Fibroblast of skin of scalp (primary cell): ENCODE results near the gene PPP2R2C.
A peak's percentile ranks its signal among the peaks of the same experiment; 100 is the strongest.

Experiments used
- DNase-seq: peaks from one replicate; pipeline ENCODE4 v3.0.0-alpha.2; 2013

Gene PPP2R2C

DNA sequence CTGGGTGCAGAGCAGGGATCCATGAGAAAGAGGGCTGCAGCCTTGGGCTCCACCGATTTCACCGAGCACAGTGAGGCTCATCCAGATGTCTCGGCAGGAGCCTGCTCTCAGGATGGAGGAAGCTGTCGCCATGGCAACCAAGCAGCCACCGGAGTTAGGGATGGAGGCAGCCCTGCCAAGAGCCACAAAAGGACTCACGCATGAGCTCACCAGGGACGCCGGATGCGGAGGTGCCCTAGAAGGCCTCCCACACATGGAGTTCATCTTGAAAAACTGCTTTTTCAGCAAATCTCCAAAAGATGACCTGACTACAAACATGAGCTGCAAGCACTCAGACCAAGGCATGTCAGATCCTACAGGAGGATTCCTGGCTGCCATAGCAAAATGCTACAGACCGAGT lies 112.0 kb downstream of the PPP2R2C start:
- peak; percentile 3 for DNase-seq

DNA sequence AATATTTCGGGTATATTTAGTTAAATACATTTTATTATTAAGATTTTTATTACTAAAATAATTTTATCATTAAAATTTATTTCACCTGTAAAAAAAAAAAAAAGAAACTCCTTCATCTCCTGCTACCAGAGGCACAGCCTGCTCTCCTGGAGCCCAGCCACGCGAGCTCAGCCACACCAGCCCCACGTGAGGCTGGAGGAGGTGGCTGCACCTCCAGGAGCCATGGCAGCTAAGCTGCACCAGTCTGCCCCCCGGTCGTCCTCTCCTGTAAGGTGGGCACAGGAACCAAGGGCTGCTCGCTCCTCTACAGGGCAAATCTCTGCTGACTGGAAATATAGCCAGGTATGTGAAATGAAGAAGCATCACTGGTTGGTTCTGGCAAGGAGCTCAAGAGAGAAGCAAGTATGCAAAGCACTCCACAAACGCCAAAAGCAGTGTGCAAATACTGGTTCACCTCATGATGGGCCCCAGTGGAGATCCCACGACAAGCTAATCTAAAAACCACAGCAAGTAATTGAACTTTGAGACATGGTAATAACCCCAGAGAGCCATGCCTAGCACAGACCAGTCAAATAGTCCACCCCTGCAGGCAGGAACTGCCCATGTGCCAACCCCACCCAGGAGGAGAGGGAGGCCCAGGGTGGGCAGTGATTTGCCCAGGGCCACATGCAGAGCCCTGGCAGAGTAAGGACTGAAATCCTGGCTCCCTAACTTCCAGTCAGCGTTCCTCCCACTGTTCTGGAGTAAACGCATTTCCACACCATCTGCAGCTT lies 112.7 kb downstream of the PPP2R2C start:
- DNase-seq: no peak

DNA sequence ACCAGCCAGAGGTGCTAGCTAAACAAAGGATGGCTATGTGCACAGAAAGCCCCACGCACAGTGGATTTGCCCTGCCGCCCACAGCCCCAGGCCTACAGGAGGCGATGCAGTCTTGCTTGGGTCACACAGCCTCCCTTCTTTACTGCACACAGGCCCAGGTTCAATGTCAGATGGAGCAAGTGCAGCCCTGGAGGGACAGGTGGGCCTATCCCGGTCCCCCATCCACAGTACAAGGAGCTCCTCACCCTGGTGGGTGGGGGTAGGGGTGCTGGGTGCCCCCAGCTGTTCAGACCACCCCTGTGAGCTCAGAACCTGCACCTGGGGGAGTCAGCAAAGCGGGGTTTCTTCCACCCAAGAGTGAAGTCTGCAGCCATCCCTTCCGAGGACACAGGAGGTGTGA lies 114.9 kb downstream of the PPP2R2C start:
- no peak for DNase-seq

DNA sequence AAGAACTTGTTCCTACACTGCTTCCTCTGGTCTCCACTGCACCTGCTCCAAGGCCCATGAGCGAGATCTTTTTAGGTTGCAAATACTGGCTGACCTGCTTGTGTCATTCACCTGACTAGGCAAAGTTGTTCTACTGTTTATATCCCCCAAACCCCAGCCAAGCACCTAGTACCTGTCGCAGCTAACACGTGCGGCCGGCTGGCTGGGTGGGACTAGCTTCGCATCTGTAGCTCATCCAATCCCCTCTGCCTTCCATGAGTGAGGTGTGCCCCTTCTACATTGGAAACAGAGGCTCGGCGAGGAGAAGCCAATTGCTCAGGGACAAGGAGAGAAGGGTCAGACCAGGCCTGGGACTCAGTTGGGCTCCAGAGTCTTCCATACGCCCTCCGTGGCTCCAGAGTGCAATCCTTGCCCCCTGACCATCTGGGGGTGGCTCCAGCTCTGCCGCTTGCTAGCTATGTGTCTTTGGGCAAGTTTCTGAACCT lies 116.3 kb downstream of the PPP2R2C start:
- no peak for DNase-seq

DNA sequence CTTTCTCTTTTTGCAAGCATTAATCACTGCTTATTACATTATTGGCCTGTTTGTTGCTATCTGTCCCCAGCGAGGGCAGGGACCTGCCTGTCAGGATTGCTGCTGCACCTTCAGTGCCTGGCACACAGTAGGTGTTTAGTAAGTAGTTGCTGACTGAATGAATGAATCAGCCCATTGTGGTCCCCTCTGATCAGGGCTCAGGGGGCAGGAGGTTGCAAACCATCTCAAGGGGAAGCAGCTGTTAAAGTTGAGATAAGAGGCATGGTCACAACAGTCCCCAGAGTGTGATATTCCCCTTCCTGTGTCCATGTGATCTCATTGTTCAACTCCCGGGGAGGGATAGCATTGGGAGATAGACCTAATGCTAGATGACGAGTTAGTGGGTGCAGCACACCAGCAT lies 117.4 kb downstream of the PPP2R2C start:
- DNase-seq: no peak

DNA sequence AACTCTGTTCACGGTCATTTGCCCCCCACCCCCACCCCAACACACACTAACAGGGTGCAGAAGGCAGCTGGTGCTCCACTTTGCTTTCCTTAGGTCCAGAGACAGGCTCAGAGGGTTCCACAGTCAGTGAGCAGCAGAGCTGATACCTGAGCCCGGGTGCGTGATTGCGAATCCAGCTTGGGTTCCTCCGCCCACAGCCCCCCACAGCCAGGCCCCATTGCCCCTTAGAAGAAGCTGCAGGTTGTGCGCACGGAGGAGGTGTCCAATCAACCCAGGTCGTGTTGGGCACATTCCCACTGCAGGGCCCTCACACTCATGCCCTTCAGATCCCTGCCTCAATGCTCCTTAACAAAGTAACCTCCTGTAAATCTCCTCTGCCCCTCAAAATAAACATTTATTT lies 117.8 kb downstream of the PPP2R2C start:
- DNase-seq: no peak

DNA sequence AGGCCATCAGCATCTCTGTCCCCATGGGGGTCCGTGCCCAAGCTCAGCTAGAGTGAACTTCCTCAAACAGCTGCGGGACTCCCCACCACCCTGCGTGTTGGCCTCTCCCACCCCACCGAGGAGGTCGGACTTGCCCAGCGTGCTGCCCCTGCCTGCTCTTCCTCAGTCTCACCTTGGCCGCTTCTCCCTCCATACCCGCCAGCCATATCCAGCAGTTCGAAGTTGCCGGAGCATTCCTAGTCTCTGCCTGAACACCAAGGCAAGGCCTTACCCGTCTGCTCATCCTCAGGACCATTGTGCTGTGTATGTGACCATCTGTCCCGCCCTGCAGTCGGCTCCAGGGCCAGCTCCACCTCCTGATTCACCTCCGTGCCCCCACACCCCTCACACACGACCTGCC lies 118.3 kb downstream of the PPP2R2C start:
- DNase-seq: no peak

DNA sequence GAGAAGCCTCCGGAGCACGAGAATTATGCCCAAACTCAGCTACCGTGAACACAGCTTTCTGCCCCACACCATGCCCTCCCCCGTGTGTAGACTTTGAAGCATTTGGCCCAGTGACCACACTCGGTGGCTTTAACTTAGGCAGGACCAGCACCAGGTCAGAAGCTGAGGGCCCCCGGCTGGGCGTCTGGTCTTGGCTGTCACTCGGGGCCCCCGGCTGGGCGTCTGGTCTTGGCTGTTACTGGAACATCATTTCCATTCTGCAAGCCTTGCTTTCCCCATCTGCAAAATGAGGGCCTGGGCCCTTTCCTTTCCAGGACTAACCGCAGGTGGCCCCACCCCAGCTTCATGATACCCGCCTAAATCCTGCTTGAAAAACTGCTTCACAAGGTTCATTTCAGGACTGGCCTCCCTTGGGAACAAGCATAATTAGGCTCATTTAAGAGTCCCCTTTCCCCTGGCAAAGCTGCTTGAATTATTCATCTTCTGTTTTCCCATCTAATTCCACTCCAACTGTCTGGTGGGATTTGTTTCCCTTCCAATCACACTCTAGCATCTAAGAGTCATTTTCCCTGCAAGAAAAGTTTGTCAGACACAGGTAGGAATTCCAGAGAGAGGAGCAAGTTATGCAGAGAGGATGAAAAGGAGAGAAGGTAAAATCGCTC lies 120.3 kb downstream of the PPP2R2C start:
- no peak for DNase-seq

DNA sequence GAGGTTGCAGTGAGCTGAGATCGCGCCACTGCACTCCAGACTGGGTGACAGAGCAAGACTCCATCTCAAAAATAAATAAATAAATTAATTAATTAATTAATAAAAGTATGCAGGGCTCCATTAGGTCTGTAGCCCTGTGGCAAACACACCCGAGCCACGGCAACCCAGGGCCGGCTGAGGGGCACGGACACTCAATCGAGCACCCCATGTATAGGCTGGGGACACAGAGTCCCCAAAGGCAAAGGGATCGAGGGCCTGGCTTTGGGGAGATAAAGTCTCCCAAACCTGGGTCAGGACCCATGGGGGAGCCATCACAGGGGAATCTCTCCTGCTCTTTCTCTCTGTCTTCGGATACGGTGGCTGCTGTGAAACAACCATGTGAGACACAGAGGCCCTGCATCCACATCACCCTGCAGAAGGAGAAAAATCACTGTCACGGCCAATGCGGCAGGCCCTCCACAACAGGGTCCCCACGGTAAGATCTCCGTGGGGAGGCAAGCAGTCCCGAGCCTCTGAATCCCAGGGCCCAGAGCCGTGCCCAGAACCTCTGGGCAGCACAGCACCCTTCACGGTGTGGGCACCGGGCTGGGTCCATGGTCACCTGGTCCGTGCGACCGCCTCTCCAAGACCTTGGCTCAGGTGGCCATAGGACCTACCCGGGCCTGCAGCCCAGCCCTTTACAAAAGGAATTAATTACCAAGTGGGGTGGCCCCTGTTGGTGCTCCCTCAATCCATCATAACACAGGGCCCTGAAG lies 121.0 kb downstream of the PPP2R2C start:
- no peak for DNase-seq

DNA sequence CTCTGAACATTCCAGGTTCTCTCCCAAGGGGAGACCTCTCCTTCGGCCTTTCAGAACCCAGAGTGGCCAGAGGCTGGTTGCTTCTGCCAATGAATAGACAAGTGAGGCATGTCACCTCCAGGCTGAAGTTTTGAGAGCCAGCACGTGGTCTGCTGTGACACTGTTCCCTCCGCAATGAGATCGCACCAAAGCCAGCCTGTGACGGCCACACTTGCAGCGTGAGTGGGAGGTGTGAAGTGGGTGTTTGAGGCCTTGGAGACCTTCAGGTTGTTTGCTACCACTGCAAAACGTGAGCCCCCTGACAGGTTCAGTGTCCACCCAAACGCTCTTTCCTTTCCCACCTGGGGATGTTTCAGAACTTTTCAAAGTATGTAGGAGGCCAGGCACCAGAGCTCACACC lies 121.8 kb downstream of the PPP2R2C start:
- no peak for DNase-seq

DNA sequence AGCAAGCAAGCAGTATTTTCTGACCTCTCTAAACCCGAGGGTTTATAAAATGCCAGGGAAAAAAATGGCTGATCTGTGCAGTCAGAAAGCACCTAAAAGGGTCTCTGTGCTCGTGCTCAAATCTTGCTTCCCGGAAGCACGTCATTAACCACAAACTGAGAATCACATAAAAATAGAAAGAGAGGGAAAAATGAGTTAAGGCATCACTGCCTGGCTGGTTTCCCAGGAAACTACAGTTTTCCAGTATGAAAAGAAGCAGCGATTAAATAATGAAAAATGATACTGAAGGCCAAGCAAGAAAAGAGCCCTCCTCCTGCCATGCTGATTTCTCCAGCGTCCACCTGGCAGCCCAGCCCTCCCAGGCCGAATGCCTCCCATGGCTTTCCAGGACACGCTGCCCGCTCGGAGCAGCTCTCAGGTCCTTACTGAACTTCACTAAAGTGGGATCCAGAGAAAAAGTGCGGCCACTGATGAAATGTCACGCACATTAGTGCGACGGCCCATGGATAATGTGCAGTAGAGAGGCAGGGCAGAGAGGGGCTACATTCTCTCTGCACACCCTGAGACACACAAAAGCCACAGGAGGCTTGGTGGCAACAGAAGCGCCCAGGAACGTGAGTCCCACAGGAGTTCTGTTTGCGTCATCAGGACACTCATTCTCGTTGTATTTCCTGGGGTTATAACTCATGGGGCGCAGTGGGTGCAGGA lies 122.4 kb downstream of the PPP2R2C start:
- DNase-seq: no peak

DNA sequence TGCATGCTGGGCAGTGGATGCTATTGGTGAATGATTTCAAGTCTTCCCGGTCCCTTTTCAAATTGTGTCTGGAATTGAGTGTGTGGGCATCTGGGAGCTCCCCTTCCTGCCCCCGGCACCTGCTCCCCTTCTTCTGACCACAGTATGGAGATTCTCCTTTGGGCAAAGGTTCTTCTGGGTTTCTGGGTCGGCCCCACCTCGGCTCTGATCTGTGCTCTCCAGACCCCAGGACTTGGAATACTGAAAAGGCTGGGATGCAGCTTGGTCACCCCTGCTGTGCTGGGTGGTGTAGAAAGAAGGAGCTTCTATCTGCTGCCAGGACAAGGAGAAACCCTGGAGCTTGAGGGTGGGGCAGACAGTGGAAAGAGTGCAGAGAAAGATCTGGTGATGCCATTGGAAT lies 124.0 kb downstream of the PPP2R2C start:
- no peak for DNase-seq

DNA sequence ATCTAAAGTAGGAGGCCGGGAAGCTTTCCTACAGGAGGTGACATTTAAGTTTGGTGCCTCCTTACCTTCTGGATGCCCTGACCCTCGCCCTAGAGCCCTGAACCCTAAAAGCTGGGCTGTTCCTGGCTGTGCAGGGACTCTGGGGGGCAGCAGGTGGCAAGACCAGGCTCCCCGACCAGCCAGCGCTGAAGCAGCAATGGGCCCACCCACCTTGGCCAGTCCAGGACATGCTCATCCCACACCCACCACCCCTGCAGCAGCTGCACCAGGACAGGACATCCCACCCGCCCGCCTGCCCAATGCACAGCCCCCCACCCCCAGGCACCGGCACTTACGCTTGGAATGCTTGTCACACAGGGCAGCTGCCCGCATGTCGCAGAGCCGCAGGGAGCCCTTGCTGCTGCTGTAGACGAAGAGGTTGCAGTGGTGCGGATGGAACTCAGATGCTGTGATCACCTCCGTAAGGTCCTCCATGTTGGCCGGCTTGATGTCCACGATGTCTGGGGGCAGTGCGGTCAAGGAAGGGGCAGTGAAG lies 124.8 kb downstream of the PPP2R2C start:
- no peak for DNase-seq

DNA sequence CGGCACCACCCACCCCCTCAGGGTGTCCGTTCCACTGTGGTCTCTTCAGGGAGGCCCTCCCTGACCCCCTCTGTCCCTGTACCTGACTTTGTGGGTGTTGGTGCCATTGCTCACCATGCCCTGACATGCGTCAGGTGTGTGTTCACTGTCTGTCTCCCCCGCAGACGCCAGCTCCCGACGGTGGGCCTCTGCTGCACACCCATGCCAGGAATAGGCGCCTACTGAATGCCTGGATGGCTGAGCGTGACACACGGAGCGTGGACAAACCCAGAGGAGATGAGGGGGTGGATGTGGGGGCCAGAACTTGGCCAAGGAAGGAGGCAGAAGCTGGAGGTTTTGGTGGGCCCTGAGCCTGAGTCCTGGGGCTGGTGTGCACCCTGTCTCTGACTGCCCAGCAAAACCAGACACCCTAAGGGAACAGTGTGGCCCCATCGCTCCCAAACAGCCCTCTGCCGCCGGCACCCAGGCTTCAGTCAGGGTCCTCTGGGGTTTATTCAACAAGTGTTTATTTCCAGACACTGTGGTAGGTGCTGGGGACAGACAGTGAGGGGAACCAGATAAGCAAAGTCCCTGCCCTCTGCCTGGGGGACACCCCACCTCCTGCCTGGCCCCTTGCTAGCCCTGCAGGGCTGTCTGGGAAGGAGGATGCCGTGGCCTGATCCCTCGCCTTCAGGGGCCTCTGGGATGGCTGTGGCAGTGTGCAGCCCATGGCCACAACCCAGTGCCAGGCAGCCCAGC lies 125.9 kb downstream of the PPP2R2C start:
- no peak for DNase-seq

DNA sequence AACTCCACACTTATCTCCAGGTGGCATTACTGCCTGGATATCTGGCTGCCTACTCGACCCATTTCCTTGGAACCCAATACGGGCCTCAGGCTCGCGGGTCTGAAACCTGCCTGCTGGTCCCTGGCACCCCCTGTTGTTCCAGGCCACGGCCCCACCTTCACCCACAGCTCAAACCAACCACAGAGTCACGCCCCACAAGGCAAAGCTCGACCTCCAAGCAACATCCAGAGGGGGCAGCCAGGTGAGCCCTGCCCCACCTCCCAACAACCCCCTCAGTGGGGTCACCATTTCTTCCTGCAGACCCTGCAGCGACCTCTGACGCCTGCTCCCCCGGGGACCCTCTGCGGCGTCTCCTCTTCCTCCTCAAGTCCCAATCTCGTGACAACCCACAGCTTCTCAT lies 126.5 kb downstream of the PPP2R2C start:
- no peak for DNase-seq

DNA sequence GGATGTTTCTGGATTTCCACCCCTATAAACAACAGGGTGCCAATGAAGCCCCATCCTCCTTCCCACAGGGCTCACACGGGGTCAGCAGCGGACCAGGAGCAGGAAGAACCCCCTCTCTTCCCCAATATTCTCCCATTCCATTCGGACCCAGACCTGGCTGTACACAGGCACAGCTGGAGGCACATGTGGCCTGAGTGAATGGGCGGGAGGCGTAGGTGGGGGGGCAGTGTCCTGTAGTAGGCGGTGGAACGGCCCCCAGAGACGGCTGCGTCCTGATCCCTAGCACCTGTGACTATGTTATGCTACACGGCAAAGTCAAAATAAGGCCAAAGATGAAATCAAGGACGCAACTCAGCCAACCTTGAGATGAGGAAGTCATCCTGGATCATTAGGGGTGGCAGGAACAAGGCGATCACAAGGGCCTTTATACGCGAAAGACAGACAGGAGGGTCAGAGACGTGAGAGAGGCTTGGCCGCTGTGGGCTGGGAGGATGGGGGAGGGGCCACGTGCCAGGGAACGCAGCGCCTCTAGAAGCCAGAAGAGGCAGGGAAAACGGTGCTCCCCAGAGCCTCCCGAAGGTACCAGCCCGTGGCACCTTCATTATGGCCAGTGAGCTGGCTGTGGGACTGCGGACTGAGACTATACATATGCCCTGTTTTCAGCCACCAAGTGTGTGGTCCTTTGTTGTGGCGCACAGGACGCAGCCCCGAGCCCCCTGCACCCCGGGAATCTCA lies 127.2 kb downstream of the PPP2R2C start:
- DNase-seq: no peak

DNA sequence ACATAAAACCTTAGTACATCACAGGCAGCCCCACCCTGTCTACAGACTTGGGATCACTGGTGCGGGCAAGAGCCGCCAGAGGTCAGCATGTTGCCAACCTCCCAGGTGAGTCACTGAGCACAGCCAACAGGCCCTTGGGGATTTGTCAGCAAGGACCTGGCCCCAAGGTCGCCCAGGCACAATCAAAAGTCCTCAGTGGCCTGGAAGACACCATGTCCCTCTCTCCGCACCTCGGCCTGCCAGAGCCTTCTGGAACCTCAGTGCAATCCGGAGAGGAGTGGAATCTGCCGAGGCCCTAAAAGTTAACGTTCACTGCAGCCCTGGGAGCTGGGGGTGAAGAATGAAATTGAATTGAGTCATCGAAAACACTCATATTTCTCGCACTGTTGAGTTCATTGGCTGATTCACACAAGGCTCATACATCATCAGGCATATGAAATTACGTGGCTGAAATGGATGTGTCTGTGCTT lies 128.4 kb downstream of the PPP2R2C start:
- peak; percentile 38 for DNase-seq

DNA sequence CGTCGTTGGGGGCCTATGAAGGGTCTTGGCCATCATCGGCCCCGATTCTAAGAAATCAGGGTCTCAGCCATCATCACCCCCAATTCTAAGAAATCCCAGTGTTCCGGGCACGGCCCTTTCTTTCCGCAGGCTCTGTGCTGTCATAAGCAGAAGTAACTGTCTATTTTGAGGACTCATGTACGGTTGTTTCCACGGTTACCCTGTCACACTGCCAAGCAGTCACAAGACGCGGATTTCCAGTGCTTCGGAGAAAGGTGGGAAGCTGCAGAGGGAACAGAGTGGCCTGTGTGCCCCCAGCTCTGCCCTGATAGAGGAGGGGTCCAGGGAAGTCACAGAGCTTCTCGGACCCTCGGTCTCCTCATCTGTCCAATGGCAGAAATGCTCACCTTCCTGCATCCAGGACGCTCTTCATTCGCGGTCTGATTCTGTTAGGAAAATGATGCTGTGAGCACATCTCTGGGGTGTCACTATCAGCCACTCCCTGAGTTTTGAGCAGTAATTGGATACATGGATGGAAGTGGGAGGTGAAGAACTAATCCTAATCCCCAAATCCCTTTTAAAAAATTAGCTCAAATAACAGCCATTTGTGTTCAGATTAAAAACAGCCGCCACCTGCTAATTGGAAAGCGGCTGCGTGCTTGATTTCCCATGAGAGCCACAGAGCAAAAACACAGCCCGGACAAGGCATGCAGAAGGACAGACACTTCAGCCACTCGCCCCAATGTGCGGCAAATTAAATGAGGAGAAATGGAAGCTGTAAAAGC lies 129.7 kb downstream of the PPP2R2C start:
- DNase-seq: peak; percentile 6

DNA sequence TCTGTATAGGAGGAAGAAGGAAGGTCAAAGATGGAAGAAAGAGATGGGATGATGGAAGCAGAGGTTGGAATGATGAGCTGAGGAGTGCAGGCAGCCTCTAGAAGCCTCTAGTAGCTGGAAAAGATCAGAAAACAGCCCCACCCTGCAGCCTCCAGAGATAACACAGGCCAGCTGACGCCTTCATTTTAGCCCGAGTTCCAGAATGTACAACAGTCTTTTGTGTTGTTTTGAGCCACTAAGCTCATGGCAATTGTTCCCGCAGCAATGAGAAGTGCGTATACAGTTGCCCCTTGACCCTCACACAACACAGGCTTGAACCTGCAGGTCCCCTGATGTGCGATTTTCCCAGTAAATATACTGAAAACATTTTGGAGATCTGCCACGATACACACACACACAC lies 130.7 kb downstream of the PPP2R2C start:
- DNase-seq: no peak

DNA sequence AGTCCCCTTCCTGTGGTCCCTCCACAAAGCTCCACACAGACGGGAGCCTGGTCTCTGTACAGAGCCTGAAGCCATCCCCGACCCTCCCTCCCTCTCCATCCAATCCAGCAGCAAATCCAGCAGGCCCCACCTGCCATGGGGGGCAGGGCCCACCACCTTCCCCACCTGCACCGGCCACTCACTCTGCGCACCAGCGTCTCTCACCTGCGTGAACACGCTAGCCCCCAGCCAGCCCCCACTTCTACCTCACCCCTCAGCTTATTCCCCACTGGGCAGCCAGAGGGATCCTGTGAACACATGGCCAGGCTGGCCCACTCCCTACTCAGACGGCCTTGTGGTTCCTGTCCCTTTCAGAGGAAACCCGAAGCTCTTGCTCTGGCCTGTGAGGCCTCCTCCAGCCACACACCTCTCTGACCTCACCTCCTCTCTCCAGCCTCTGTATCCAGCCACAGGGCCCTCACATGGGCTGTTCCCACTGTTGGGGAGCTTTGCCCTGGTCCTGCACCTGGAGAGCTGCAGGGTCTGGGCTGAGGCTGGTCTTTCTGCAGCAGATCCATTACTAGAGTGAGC lies 131.9 kb downstream of the PPP2R2C start:
- no peak for DNase-seq
